Measurements from ENCODE around the gene HUS1.
"Not testable (repeated sequence)": the region's sequence is repeated elsewhere in the genome, so short reads cannot be mapped to it uniquely, and the experiment has no call there.

HUS1 gene

GRCh38 chr7:47944536-47945260 is 34.7 kb downstream of the HUS1 start:
- no peak for DNase-seq (ENCODE audit: low spot score)

GRCh38 chr7:47943676-47944474 is 35.5 kb downstream of the HUS1 start:
- DNase-seq (ENCODE audit: low spot score), result no peak

- not testable (repeated sequence) for DNase-seq (ENCODE audit: low spot score)
These were observed 36.8 kb downstream of the HUS1 start for GRCh38 chr7:47942651-47943050.

- DNase-seq (ENCODE audit: low spot score), result no peak
These were observed 37.3 kb downstream of the HUS1 start for GRCh38 chr7:47942132-47942531.

- no peak for DNase-seq (ENCODE audit: low spot score)
These were observed 38.1 kb downstream of the HUS1 start for GRCh38 chr7:47941136-47941844.

GRCh38 chr7:47940088-47941013 is 39.1 kb downstream of the HUS1 start:
- DNase-seq (ENCODE audit: low spot score), result no peak

GRCh38 chr7:47939425-47940036 is 39.9 kb downstream of the HUS1 start:
- DNase-seq (ENCODE audit: low spot score), result no peak

- no peak for DNase-seq (ENCODE audit: low spot score)
These were observed 40.7 kb downstream of the HUS1 start for GRCh38 chr7:47938574-47939165.

- no peak for DNase-seq (ENCODE audit: low spot score)
These were observed 41.5 kb downstream of the HUS1 start for GRCh38 chr7:47937711-47938573.

GRCh38 chr7:47937065-47937687 is 42.2 kb downstream of the HUS1 start:
- DNase-seq (ENCODE audit: low spot score), result peak; percentile 80

- no peak for DNase-seq (ENCODE audit: low spot score)
These were observed 43.1 kb downstream of the HUS1 start for GRCh38 chr7:47936323-47936722.

- no peak for DNase-seq (ENCODE audit: low spot score)
These were observed 44.1 kb downstream of the HUS1 start for GRCh38 chr7:47935336-47935735.

GRCh38 chr7:47934831-47935230 is 44.6 kb downstream of the HUS1 start:
- no peak for DNase-seq (ENCODE audit: low spot score)

- no peak for DNase-seq (ENCODE audit: low spot score)
These were observed 46.2 kb downstream of the HUS1 start for GRCh38 chr7:47933215-47933614.

- no peak for DNase-seq (ENCODE audit: low spot score)
These were observed 46.9 kb downstream of the HUS1 start for GRCh38 chr7:47932466-47933037.

- DNase-seq (ENCODE audit: low spot score), result no peak
These were observed 47.4 kb downstream of the HUS1 start for GRCh38 chr7:47932016-47932415.

- DNase-seq (ENCODE audit: low spot score), result no peak
These were observed 48.1 kb downstream of the HUS1 start for GRCh38 chr7:47931005-47932004.

GRCh38 chr7:47924266-47924665 is 55.1 kb downstream of the HUS1 start:
- no peak for DNase-seq (ENCODE audit: low spot score)

Data from activated CD4-positive, alpha-beta T cell treated with anti-CD3 and anti-CD28 coated beads, Interleukin-2, Interleukin-4, amounts not matched to agents 100 ng/mL and 50 ng/mL, durations not matched to agents 16 hours and 8 hours (primary cell).